ENCODE data around the gene TNNI3K. TPM values are rescaled to one million over a fixed set of nuclear protein-coding genes. Genes with fewer than 3 reads are reported as not detected.

Gene TNNI3K
- total and polyA plus RNA-seq, 4 donors = 2.3 to 4.4 (median 3.5) TPM

- WGBS (ENCODE audit: insufficient coverage) = 100% methylated on average over 3 of the region's 6 CpGs
- Histone ChIP-seq H3K4me1 (ENCODE audit: control insufficient read depth, insufficient read depth, low read length) (no peaks in the 10 kb centered on the region), H3K27me3 (ENCODE audit: control insufficient read depth, insufficient read depth, low read length) (no peaks in the 10 kb centered on the region), H3K4me3 (ENCODE audit: low read depth, low read length) (no peak overlapping the region), H3K9me3 (ENCODE audit: control insufficient read depth, insufficient read depth, low read length) (no peaks in the 10 kb centered on the region), H3K27ac (ENCODE audit: low read depth, low read length) (no peak overlapping the region), H3K36me3 (ENCODE audit: control insufficient read depth, insufficient read depth, low read length) (no peaks in the 10 kb centered on the region)
- DNase-seq (ENCODE audit: low read depth in 4 of 6, low spot score in 6 of 6) = no peak
These were observed 45.6 kb downstream of the TNNI3K start for GRCh38 chr1:74280642-74281396.

- no peak for DNase-seq (ENCODE audit: low read depth in 4 of 6, low spot score in 6 of 6)
- no peaks in the 10 kb centered on the region for H3K27me3 ChIP-seq (ENCODE audit: control insufficient read depth, insufficient read depth, low read length)
- peaks cover 3% of the 10 kb centered on the region for H3K36me3 ChIP-seq (ENCODE audit: control insufficient read depth, insufficient read depth, low read length)
- no peaks in the 10 kb centered on the region for H3K4me1 ChIP-seq (ENCODE audit: control insufficient read depth, insufficient read depth, low read length)
- H3K9me3 ChIP-seq (ENCODE audit: control insufficient read depth, insufficient read depth, low read length) = peaks cover 3% of the 10 kb centered on the region
- no peak overlapping the region for H3K27ac ChIP-seq (ENCODE audit: low read depth, low read length)
- no peak overlapping the region for H3K4me3 ChIP-seq (ENCODE audit: low read depth, low read length)
- WGBS (ENCODE audit: insufficient coverage) = 96% methylated on average over 2 of the region's 2 CpGs
These were observed 51.2 kb downstream of the TNNI3K start for GRCh38 chr1:74286414-74286813.

- no peak for DNase-seq (ENCODE audit: low read depth in 4 of 6, low spot score in 6 of 6)
- Histone ChIP-seq H3K27ac (ENCODE audit: low read depth, low read length) (no peak overlapping the region), H3K36me3 (ENCODE audit: control insufficient read depth, insufficient read depth, low read length) (no peaks in the 10 kb centered on the region), H3K9me3 (ENCODE audit: control insufficient read depth, insufficient read depth, low read length) (no peaks in the 10 kb centered on the region), H3K4me3 (ENCODE audit: low read depth, low read length) (no peak overlapping the region), H3K4me1 (ENCODE audit: control insufficient read depth, insufficient read depth, low read length) (no peaks in the 10 kb centered on the region), H3K27me3 (ENCODE audit: control insufficient read depth, insufficient read depth, low read length) (no peaks in the 10 kb centered on the region)
These were observed 79.3 kb downstream of the TNNI3K start for GRCh38 chr1:74314438-74314837.

GRCh38 chr1:74316302-74316701 is 81.1 kb downstream of the TNNI3K start:
- H3K27me3 ChIP-seq (ENCODE audit: control insufficient read depth, insufficient read depth, low read length) = no peaks in the 10 kb centered on the region
- DNase-seq (ENCODE audit: low read depth in 4 of 6, low spot score in 6 of 6) = no peak
- no peak overlapping the region for H3K27ac ChIP-seq (ENCODE audit: low read depth, low read length)
- no peaks in the 10 kb centered on the region for H3K4me1 ChIP-seq (ENCODE audit: control insufficient read depth, insufficient read depth, low read length)
- no peaks in the 10 kb centered on the region for H3K36me3 ChIP-seq (ENCODE audit: control insufficient read depth, insufficient read depth, low read length)
- H3K4me3 ChIP-seq (ENCODE audit: low read depth, low read length) = no peak overlapping the region
- no peaks in the 10 kb centered on the region for H3K9me3 ChIP-seq (ENCODE audit: control insufficient read depth, insufficient read depth, low read length)
- WGBS (ENCODE audit: insufficient coverage) = 91% methylated on average over 2 of the region's 2 CpGs

- 100% methylated on average over 2 of the region's 3 CpGs for WGBS (ENCODE audit: insufficient coverage)
- Histone ChIP-seq H3K4me3 (ENCODE audit: low read depth, low read length) (no peak overlapping the region), H3K4me1 (ENCODE audit: control insufficient read depth, insufficient read depth, low read length) (no peaks in the 10 kb centered on the region), H3K27me3 (ENCODE audit: control insufficient read depth, insufficient read depth, low read length) (no peaks in the 10 kb centered on the region), H3K9me3 (ENCODE audit: control insufficient read depth, insufficient read depth, low read length) (no peaks in the 10 kb centered on the region), H3K27ac (ENCODE audit: low read depth, low read length) (no peak overlapping the region), H3K36me3 (ENCODE audit: control insufficient read depth, insufficient read depth, low read length) (no peaks in the 10 kb centered on the region)
- no peak for DNase-seq (ENCODE audit: low read depth in 4 of 6, low spot score in 6 of 6)
These were observed 82.5 kb downstream of the TNNI3K start for GRCh38 chr1:74317663-74318062.

- Histone ChIP-seq H3K27me3 (ENCODE audit: control insufficient read depth, insufficient read depth, low read length) (no peaks in the 10 kb centered on the region), H3K9me3 (ENCODE audit: control insufficient read depth, insufficient read depth, low read length) (no peaks in the 10 kb centered on the region), H3K27ac (ENCODE audit: low read depth, low read length) (no peak overlapping the region), H3K36me3 (ENCODE audit: control insufficient read depth, insufficient read depth, low read length) (no peaks in the 10 kb centered on the region), H3K4me1 (ENCODE audit: control insufficient read depth, insufficient read depth, low read length) (no peaks in the 10 kb centered on the region), H3K4me3 (ENCODE audit: low read depth, low read length) (no peak overlapping the region)
- 89% methylated on average over 1 of the region's 1 CpG for WGBS (ENCODE audit: insufficient coverage)
- no peak for DNase-seq (ENCODE audit: low read depth in 4 of 6, low spot score in 6 of 6)
These were observed 88.8 kb downstream of the TNNI3K start for GRCh38 chr1:74323937-74324473.

GRCh38 chr1:74324684-74325448 is 89.7 kb downstream of the TNNI3K start:
- DNase-seq (ENCODE audit: low read depth in 4 of 6, low spot score in 6 of 6) = no peak
- H3K36me3 ChIP-seq (ENCODE audit: control insufficient read depth, insufficient read depth, low read length) = no peaks in the 10 kb centered on the region
- no peak overlapping the region for H3K4me3 ChIP-seq (ENCODE audit: low read depth, low read length)
- H3K9me3 ChIP-seq (ENCODE audit: control insufficient read depth, insufficient read depth, low read length) = no peaks in the 10 kb centered on the region
- H3K4me1 ChIP-seq (ENCODE audit: control insufficient read depth, insufficient read depth, low read length) = no peaks in the 10 kb centered on the region
- no peaks in the 10 kb centered on the region for H3K27me3 ChIP-seq (ENCODE audit: control insufficient read depth, insufficient read depth, low read length)
- H3K27ac ChIP-seq (ENCODE audit: low read depth, low read length) = no peak overlapping the region
- WGBS (ENCODE audit: insufficient coverage) = 87% methylated on average over 3 of the region's 6 CpGs

- H3K36me3 ChIP-seq (ENCODE audit: control insufficient read depth, insufficient read depth, low read length) = no peaks in the 10 kb centered on the region
- H3K27ac ChIP-seq (ENCODE audit: low read depth, low read length) = no peak overlapping the region
- no peaks in the 10 kb centered on the region for H3K4me1 ChIP-seq (ENCODE audit: control insufficient read depth, insufficient read depth, low read length)
- H3K27me3 ChIP-seq (ENCODE audit: control insufficient read depth, insufficient read depth, low read length) = no peaks in the 10 kb centered on the region
- no peak for DNase-seq (ENCODE audit: low read depth in 4 of 6, low spot score in 6 of 6)
- H3K9me3 ChIP-seq (ENCODE audit: control insufficient read depth, insufficient read depth, low read length) = no peaks in the 10 kb centered on the region
- H3K4me3 ChIP-seq (ENCODE audit: low read depth, low read length) = no peak overlapping the region
These were observed 93.7 kb downstream of the TNNI3K start for GRCh38 chr1:74328851-74329250.

- WGBS (ENCODE audit: insufficient coverage) = 100% methylated on average over 1 of the region's 2 CpGs
These were observed 98.1 kb downstream of the TNNI3K start for GRCh38 chr1:74333244-74333643.

GRCh38 chr1:74334147-74334546 is 99.0 kb downstream of the TNNI3K start:
- Histone ChIP-seq H3K27ac (ENCODE audit: low read depth, low read length) (no peak overlapping the region), H3K4me1 (ENCODE audit: control insufficient read depth, insufficient read depth, low read length) (no peaks in the 10 kb centered on the region), H3K27me3 (ENCODE audit: control insufficient read depth, insufficient read depth, low read length) (no peaks in the 10 kb centered on the region), H3K36me3 (ENCODE audit: control insufficient read depth, insufficient read depth, low read length) (no peaks in the 10 kb centered on the region), H3K4me3 (ENCODE audit: low read depth, low read length) (no peak overlapping the region), H3K9me3 (ENCODE audit: control insufficient read depth, insufficient read depth, low read length) (no peaks in the 10 kb centered on the region)
- no peak for DNase-seq (ENCODE audit: low read depth in 4 of 6, low spot score in 6 of 6)

More at GRCh38 chr1:74333244-74333643, 98.1 kb downstream of the TNNI3K start:
- no peak overlapping the region for H3K27ac ChIP-seq (ENCODE audit: low read depth, low read length)
- DNase-seq (ENCODE audit: low read depth in 4 of 6, low spot score in 6 of 6) = no peak
- H3K9me3 ChIP-seq (ENCODE audit: control insufficient read depth, insufficient read depth, low read length) = no peaks in the 10 kb centered on the region
- H3K4me1 ChIP-seq (ENCODE audit: control insufficient read depth, insufficient read depth, low read length) = no peaks in the 10 kb centered on the region
- no peak overlapping the region for H3K4me3 ChIP-seq (ENCODE audit: low read depth, low read length)
- H3K36me3 ChIP-seq (ENCODE audit: control insufficient read depth, insufficient read depth, low read length) = no peaks in the 10 kb centered on the region
- no peaks in the 10 kb centered on the region for H3K27me3 ChIP-seq (ENCODE audit: control insufficient read depth, insufficient read depth, low read length)

All from spinal cord (tissue), 10 donors.